Prostate gland (tissue), 2 donors: ENCODE results near the gene GTF3C2. TPM values are rescaled to one million over a fixed set of nuclear protein-coding genes. Genes with fewer than 3 reads are reported as not detected.

Source experiments
- DNase-seq: peaks from one replicate; pipeline ENCODE4 v3.0.0-alpha.2; 2019; ENCODE audit warnings: low spot score
- H3K27ac ChIP-seq, 2 donors: fragments of 200-600 bp; sonication (generic); 2 replicates each; pipeline ENCODE4 v1.5.1; 2017 to 2019
- H3K27me3 ChIP-seq: fragments of 200-600 bp; sonication (generic); replicated peaks from 2 replicates; pipeline ENCODE4 v1.5.1; 2019; ENCODE audit not compliant: insufficient read depth
- H3K36me3 ChIP-seq, 2 donors: fragments of 200-600 bp; sonication (generic); 1 replicate in 1 of 2; 2 replicates in 1 of 2; pipeline versions ENCODE4 v1.5.1 to v1.8.1; 2017 to 2019
- H3K4me1 ChIP-seq: fragments of 200-600 bp; sonication (generic); replicated peaks from 2 replicates; pipeline ENCODE4 v1.5.1; 2019
- H3K4me3 ChIP-seq, 2 donors: fragments of 200-600 bp; sonication (generic); 2 replicates each; pipeline ENCODE4 v1.5.1; 2017 to 2019
- H3K9me3 ChIP-seq: fragments of 200-600 bp; sonication (generic); 2 replicates; pipeline ENCODE4 v1.5.1; 2017
- POLR2A ChIP-seq: fragments of 450-650 bp; IDR thresholded peaks from one replicate; pipeline ENCODE4 v1.6.1; 2016; ENCODE audit warnings: antibody characterized with exemption, mild to moderate bottlenecking
- POLR2AphosphoS5 ChIP-seq: sonication (generic); formaldehyde crosslinking; IDR thresholded peaks from one replicate; pipeline ENCODE4 v1.6.1; 2017; ENCODE audit warnings: antibody characterized with exemption
- WGBS: methylation state at CpG from one replicate; pipeline ENCODE4 v1.1.5; 2018; 5-methylcytosine and 5-hydroxymethylcytosine counted together
- intact Hi-C: fragments of 100-400 bp; cut with DNase I; formaldehyde crosslinking; loops from one replicate; pipeline ENCODE4 v1.14.2; 2022
- total RNA-seq, 2 donors: library from RNA; depleted of rRNA; stranded (reverse); fragments of >200 nt; gene quantifications; one replicate each; pipeline ENCODE4 v1.1.0, GENCODE V29; 2016
- TF ChIP-seq, protein P1 (sequence below), 4 experiments: fragments of 200-600 bp in 2 of 4; fragments of 450-650 bp in 2 of 4; sonication (generic) in 2 of 4; IDR thresholded peaks; 1 replicate in 3 of 4; 2 replicates in 1 of 4; pipeline ENCODE4 v1.5.1; 2016 to 2019; ENCODE audit warnings: antibody characterized with exemption in 4 of 4, mild to moderate bottlenecking in 2 of 4, moderate library complexity in 2 of 4

The GTF3C2 gene
- total RNA-seq, 2 donors from 2014 or later: 41.2 to 66.1 TPM

- WGBS: 92% methylated on average over 8 of the region's 8 CpGs
- Histone ChIP-seq H3K27ac (no peak overlapping the region), H3K27me3 (no peaks in the 10 kb centered on the region), H3K36me3 (peaks cover 0 to 6% of the 10 kb centered on the region in 2 donors), H3K4me1 (no peaks in the 10 kb centered on the region), H3K4me3 (no peak overlapping the region), H3K9me3 (no peaks in the 10 kb centered on the region)
- TF ChIP-seq, protein P1, sequence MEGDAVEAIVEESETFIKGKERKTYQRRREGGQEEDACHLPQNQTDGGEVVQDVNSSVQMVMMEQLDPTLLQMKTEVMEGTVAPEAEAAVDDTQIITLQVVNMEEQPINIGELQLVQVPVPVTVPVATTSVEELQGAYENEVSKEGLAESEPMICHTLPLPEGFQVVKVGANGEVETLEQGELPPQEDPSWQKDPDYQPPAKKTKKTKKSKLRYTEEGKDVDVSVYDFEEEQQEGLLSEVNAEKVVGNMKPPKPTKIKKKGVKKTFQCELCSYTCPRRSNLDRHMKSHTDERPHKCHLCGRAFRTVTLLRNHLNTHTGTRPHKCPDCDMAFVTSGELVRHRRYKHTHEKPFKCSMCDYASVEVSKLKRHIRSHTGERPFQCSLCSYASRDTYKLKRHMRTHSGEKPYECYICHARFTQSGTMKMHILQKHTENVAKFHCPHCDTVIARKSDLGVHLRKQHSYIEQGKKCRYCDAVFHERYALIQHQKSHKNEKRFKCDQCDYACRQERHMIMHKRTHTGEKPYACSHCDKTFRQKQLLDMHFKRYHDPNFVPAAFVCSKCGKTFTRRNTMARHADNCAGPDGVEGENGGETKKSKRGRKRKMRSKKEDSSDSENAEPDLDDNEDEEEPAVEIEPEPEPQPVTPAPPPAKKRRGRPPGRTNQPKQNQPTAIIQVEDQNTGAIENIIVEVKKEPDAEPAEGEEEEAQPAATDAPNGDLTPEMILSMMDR (IDR thresholded peaks at IDR 0.05): no peak
- TF ChIP-seq POLR2A (no peak), POLR2AphosphoS5 (no peak)
- intact Hi-C loops: no loop called here
- DNase-seq: no peak
Measured at GRCh38 chr2:27313882-27314645, 42.5 kb downstream of the GTF3C2 start.

DNA sequence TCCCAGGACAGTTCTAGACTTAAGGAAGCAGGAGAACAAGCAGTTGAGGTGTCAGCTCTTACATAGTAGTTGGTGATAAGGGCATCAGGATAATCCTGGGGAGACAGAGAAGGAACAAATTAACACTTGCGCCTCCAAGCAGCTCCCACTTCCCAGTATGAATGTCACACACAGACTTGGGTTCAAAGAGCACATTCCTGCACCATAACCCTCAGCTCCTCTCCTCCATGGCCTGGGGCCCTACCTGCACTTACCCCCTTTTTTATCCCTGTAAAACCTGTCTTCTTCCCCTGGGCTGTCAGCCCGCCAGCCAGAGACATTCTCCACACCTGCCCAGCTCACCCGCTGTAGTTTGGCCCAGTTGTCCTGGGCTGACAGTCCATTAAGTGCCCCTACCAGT, 44.4 kb downstream of the GTF3C2 start:
- TF ChIP-seq POLR2AphosphoS5 (no peak), POLR2A (no peak)
- TF ChIP-seq, protein P1 (IDR thresholded peaks at IDR 0.05): no peak
- intact Hi-C loops: no loop called here
- Histone ChIP-seq H3K27ac (no peak overlapping the region), H3K9me3 (no peaks in the 10 kb centered on the region), H3K27me3 (no peaks in the 10 kb centered on the region), H3K36me3 (peaks cover 0 to 6% of the 10 kb centered on the region in 2 donors), H3K4me3 (no peak overlapping the region), H3K4me1 (peaks cover 7% of the 10 kb centered on the region)
- 98% methylated on average over 3 of the region's 3 CpGs for WGBS
- no peak for DNase-seq

DNA sequence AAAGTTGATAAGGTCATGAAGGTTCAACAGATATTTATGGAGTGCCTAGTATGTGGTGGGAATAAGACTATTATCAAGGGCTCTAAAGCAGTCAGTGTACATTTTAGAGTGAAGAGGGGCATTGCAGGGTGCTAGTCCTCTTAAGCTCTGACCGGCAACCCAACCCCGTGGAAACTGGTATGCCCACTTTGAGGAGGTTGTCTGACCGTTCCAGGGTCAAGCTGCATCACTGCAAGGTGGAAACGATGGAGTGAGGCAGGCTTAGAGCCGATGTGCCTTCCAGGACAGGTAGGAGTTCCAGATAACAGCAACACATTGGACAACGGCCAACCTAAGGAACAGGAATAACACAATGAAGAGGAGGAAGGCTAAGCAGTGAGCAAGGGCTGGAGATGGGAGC, 46.9 kb downstream of the GTF3C2 start:
- H3K4me1 ChIP-seq: peaks cover 10% of the 10 kb centered on the region
- DNase-seq: no peak
- H3K27me3 ChIP-seq: peaks cover 3% of the 10 kb centered on the region
- H3K27ac ChIP-seq: no peak overlapping the region
- peaks cover 0 to 6% of the 10 kb centered on the region in 2 donors for H3K36me3 ChIP-seq
- TF ChIP-seq, protein P1 (IDR thresholded peaks at IDR 0.05): no peak
- TF ChIP-seq POLR2AphosphoS5: no peak
- no peak for TF ChIP-seq POLR2A
- no peak overlapping the region for H3K4me3 ChIP-seq
- intact Hi-C loops: no loop called here
- WGBS: 87% methylated on average over 6 of the region's 6 CpGs
- H3K9me3 ChIP-seq: no peaks in the 10 kb centered on the region

- TF ChIP-seq, protein P1 (IDR thresholded peaks at IDR 0.05): no peak
- TF ChIP-seq POLR2A: no peak
- WGBS: 16% methylated on average over 23 of the region's 25 CpGs
- H3K9me3 ChIP-seq: no peaks in the 10 kb centered on the region
- no peak for DNase-seq
- H3K4me3 ChIP-seq: no peak within 1 kb of the TSS
- peaks cover 10% of the 10 kb centered on the region for H3K4me1 ChIP-seq
- H3K27ac ChIP-seq: no peak within 1 kb of the TSS
- H3K36me3 ChIP-seq: peaks cover 0 to 6% of the 10 kb centered on the region in 2 donors
- H3K27me3 ChIP-seq: peaks cover 3% of the 10 kb centered on the region
- intact Hi-C loops: no loop called here
Measured at GRCh38 chr2:27308359-27308881, 48.1 kb downstream of the GTF3C2 start, which contains the start of gene UCN. TSS of gene UCN (minus strand) at chr2:27308445. CDS start at chr2:27307895, 550 bp downstream.
